DOHH2 (cell line): ENCODE results near the gene ATAD2B.

Experiments
- EZH2phosphoT487 ChIP-seq: fragments of 200-600 bp; sonication (generic); IDR thresholded peaks from 2 replicates; pipeline ENCODE4 v1.6.1; 2017; ENCODE audit warnings: borderline replicate concordance, mild to moderate bottlenecking, antibody characterized with exemption, low read length, moderate library complexity, mixed read lengths
- TF ChIP-seq, protein P1 (sequence below): fragments of 200-600 bp; sonication (generic); IDR thresholded peaks from one replicate; pipeline ENCODE4 v1.5.1; 2014; ENCODE audit warnings: antibody characterized with exemption, mild to moderate bottlenecking, low read depth, low read length; ENCODE audit not compliant: poor library complexity, severe bottlenecking

DNA sequence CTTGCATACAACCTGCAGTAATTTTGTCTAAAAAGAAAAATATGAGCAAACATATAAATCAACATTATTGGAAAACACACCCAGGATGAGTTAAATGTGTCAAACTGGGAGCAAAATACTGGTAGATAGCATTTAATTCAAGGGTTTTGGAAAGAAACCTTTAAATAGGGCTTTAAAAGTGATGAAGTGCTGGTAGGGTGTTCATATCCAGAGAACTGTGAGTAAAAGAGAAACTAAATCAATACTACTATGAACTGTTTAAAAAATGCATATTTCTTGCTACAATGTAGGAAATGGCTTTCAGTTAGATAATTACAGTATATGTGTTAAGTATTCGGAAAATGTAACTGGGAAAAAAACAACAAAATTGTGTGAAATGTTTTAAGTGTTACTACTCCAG lies 117.8 kb downstream of the ATAD2B start:
- TF ChIP-seq, protein P1, sequence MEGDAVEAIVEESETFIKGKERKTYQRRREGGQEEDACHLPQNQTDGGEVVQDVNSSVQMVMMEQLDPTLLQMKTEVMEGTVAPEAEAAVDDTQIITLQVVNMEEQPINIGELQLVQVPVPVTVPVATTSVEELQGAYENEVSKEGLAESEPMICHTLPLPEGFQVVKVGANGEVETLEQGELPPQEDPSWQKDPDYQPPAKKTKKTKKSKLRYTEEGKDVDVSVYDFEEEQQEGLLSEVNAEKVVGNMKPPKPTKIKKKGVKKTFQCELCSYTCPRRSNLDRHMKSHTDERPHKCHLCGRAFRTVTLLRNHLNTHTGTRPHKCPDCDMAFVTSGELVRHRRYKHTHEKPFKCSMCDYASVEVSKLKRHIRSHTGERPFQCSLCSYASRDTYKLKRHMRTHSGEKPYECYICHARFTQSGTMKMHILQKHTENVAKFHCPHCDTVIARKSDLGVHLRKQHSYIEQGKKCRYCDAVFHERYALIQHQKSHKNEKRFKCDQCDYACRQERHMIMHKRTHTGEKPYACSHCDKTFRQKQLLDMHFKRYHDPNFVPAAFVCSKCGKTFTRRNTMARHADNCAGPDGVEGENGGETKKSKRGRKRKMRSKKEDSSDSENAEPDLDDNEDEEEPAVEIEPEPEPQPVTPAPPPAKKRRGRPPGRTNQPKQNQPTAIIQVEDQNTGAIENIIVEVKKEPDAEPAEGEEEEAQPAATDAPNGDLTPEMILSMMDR, result no peak
- no peak for TF ChIP-seq EZH2phosphoT487
